Activated gamma-delta T cell treated with Interleukin-2 at 50 U/mL for 16 hours (primary cell): ENCODE data around the gene EEFSEC.

Experiments used
- DNase-seq: peaks from one replicate; pipeline ENCODE4 v3.0.0-alpha.2; 2020

EEFSEC gene

DNA sequence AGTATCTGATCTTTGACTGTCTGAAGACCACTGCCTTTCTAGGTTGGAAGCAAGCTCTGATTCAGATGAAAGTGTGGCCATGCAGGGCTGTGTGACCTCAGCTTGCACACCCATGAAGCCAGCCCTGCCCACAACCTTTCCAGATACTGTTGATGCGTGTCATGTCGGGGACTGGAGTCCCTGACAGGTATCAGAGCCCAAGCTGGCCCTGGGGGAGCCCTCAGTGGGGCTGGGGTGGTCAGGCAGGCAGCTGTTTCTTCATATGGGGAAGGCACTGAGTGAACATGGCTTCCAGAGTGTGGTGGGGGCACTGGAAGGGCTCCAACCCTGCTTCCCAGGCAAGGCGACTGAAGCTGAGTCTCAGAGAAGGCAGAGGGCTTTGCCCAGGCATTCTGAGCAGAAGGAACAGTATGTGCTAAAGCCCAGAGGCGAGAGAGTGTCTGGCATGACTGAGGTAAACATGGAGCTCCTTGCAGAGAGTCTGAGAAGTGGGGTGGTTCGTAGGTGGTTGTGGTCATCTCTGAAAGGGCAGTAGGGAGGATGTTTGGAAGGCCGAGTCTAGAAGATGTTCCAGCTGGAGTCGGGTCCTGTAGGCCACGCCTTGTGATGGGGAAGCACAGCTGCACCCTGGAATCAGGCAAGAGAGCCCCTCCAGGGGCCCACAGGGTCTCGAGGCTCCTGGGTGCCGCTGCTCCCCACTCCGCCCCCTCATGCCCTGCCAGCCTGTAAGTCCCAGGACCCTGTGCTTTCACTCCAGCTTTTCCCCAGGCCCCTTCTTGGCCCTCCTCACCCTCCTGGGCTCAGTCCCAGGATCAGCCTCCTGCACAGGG, 122.2 kb downstream of the EEFSEC start:
- no peak for DNase-seq

DNA sequence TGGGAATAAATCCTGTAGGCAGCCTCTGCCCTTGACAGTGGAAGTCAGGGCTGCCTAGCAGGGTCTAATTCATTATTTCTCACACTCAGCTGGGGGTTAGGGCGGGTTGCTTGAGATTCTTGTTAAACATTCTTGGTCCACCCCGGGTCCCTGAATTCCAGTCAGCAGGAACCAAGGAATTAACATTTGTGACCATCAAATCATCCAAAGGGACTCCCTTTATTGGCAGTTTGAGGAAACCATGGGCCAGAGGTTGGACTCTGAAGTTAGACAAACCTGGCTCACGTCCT, 122.8 kb downstream of the EEFSEC start:
- DNase-seq = no peak

DNA sequence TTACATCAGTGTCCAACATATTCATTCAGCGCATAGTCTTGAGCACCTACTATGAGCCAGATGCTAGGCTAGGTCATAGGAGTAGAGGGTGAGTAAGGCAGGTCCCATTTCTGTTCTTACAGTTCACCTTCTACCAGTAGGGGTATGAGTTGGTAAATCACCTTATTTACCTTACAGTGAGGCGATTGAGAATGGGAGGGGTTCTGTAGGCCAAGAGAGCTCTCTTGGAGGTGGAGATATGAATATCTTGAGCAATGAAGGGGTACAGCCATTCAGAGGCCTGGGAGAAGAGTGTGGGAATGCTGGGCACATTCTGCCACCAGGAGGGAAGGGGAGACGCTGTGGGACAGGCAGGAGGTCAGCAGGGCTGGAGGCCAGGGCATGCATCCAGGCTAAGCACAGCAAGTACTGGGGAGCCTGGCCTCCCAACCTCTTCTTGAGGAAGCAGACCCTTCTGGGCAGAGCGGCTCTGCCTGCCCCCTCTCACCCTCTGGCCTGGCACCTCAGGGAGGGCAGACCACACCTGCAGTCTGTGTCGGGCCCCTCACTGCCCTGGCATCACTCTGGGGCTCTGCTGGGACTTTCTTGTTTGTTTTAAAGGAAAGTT, 123.4 kb downstream of the EEFSEC start:
- DNase-seq = no peak

DNA sequence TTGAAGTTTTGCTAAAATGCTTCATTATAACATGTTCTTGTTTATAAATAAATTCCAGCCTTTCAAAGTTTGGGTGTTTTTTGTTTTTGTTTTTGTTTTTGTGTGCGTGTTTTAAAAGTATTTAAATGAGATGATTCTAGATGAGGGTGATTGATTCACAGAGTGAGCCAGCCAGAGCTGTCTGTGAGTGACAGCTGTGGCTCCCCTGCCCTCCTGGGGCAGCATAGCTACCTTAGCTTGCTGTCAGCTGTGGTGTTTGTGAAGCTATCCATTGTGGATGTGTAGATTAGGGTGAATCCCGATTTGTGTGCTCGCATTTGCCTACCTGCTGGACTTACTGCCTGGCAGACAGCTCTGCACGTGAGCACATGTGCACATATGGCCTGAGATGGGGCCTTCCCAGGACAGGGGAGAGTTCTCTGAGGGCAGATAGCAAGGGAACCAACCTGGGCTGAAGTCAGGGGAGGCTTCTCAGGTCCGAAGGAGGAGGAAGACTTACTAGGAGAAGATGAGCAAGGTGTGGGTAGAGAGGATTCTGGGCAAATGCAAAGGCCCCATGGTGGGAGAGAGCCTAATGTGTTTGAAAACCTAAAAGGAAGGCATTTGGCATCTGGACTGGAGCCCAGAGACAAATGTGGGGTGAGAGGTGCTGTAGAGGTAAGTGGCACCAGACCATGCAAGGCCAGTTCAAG, 124.2 kb downstream of the EEFSEC start:
- DNase-seq = no peak

DNA sequence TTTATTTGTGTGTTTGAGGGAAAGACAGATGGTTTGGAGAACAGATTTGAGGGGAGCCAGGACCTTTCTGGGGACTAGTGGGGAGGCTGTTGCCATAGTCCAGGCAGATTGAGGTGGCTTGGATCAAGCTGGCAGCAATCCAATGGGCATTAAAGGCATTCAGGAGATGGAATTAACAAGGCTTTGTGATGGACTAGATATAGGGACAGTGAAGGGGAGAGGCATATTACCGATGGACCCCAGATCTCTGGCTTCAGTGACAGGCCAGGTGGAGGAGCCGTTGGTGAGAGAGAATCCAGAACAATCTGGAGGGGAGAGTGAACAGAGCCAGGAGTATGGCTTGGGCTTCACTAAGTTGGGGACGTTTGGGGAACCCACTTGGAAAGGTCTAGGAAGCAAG, 124.8 kb downstream of the EEFSEC start:
- no peak for DNase-seq

DNA sequence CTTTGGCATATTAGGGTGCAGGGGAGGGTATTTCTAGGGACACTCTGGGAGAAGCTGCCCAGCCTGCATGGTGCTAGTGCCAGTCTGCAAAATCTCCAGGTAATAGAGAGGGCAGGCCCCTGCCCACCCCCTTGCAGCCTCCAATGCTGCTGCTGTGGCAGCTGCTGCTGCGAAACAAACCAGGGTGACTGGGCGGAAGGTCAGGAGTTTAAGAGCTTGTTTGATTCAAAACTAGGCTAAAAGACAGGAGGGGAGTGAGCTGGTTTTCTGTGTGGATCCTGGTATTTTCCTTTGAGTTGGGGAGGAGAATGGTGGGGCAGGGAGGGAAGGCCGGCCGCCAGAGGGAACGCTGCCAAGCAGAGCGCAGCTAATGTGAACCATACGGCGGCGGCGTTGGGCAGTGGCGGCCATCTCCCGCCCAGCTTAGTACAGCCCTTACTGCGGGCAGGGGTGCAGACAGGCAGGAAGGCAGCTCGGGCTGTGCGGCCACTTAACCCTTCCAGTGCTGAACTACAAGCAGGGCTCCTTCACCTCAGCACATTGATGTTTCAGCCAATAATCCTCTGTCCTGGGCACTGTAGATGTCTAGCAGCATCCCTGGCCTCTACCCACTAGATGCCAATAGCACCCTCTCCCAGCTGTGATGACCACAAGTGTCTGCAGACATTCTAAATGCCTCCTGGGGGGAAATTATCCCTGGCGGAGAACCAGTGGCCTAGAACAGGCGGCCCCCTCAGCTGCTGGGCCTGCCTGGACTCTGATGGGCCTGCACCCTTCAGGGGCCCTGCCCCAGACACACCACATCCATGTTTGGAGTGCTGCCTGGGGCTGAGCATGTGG, 125.7 kb downstream of the EEFSEC start:
- no peak for DNase-seq

DNA sequence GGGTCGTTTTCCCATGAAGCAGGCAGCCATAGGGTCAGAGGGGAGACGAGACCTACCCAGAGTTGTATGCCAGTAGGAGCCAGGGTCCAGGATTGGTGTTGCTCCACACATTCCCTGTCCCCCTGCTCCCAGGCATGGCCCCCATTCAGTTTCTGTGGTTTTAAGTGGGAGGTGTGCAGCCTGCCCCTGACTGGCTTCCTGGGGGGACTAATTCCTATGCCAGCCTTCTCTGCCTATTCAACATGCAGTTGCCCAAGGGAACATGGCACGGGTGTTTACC, 126.3 kb downstream of the EEFSEC start:
- no peak for DNase-seq

DNA sequence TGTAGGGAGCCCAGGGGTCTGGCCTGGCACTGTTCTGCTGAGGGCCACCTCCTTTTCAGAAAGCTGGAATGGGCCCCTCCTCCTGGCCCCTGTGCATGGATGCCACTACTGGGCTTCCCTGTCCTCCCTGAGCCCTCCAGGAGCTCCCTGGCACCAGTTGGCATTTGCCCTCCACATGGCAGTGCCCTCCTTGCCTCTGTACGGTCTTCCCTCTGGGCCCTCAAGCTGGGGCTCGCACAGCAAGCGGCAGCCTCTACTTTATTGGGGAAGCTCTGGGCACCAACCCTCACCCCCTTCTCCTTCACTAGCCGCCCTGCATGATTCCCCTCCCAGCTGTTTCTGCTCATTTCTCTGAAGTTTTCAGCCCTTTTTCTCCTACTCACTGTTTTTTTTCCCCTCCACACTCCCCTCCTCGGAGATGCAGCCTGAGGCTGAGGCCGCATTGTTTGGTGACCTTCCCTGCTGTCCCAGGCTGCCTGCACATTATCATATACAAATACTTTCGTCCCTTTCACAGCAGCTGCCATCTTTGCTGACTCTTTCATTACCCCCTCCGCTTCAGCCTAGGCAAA, 127.3 kb downstream of the EEFSEC start:
- DNase-seq = no peak

DNA sequence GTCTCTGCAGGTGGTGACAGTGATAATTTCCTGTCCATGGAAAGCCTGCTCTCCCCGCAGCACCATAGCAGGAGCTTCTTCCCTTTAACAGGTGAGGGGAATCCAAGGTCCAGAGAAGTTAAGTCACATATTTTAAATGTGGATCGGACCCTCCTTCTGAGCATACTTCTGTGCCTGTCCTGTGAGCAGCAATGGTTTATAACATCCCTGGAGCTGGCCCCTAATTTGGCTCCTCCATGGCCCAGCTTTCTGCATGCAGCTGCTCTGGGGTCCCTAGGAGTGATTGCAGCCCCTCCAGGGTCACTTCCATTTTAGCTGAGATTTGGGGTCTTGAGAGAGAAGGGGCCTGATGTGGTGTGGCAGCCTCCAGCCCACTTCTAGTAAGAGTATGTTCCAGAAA, 127.8 kb downstream of the EEFSEC start:
- DNase-seq = no peak

DNA sequence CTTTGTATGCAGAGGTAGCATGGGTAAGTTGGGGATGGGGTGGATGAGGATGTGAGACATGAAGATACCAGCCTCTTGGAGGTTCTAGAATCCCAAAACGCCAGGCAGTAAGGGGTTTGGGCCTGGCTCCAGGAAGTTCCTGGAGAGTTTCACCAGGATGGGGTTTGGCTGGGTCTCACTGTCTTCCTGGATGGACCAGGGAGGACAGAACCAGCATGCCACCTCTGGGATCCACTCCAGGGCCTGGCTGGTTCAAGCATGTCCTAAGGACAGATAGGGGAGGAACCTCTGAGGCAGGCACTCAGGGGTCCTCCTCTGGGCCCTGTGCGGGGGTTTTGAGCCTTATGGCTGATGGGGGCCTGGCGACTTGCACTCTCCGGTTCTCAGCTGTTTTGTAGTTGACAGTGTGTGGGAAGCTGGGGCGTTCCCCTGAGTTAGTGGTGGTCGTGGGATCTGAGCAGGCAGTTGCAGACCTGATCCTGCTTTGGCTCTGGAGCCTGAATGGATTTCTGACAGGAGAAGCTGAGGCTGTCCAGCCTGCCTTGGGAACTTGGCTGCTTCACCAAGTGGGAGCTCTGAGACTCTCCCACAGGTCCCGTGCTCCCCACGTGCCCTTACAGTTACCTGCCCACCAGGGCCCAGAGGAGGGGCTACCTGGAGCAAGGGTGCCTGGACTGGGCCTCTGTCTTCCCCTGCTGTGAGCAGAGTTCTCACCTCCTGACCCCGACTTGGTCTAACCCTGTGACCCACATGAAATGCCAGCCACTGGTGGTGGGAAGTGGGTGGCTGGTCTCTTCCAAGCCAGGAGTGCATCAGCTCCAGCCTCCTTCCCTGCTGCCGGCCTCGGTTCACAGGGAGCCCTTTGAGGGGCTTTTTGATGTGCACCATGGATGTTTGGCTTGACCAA, 128.4 kb downstream of the EEFSEC start:
- no peak for DNase-seq

DNA sequence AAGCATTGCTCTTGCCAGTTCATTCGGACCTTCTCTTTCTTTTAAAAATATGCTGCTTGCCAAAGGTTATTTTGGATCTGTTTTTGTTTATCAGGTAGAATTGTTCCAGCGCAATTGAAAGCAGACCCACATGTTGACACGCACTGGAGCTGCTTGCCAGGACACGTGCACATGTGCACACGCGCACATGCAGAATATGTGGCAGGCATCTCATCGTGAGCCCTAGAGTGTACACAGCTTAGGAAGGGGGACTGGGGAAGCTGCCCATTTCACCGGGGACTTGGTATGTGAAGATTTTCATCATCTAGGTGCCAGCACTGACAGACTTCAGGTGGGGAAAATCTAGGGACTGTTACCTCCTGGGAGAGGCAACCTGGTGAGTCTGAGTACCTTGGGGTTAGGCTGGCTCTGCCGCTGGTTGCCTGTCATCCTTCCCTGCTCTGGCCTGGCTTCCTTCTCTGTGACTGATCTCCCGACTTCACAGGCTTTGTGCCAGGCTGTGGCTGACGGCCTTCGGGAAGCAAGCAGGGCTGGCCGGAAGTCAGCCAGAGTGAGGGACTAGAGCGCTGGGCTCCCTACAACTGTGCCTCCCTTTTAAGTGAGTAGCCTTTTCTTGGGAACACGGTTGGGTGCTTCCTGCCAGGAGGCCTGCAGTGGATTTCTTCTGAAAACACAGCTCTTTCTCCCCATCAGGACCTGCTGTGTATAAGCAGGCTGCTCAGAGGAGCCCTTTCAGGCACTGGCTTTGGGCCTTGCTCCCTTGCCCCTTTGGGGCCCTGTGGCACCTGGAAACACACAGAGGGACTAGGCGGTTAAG, 129.3 kb downstream of the EEFSEC start:
- no peak for DNase-seq

DNA sequence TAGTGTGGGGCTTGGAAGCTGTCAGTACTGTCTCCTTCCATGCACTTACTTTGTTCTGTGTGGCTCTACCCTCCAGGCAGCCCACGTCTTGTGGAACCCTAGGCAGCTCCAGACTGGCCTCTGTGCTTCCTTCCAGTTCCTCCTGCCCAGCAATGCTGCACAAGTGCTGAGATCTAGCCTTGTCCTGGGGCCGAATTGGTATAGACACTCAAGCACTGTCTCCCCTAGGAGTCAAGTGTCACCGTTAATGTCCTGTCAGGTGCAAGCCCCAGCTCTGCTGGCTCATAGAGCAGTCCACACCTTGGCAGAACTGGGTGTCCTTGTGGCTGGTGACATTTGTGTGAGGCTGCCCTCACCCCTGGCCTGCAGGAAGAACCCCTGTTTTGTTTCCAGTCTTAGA, 130.1 kb downstream of the EEFSEC start:
- no peak for DNase-seq

DNA sequence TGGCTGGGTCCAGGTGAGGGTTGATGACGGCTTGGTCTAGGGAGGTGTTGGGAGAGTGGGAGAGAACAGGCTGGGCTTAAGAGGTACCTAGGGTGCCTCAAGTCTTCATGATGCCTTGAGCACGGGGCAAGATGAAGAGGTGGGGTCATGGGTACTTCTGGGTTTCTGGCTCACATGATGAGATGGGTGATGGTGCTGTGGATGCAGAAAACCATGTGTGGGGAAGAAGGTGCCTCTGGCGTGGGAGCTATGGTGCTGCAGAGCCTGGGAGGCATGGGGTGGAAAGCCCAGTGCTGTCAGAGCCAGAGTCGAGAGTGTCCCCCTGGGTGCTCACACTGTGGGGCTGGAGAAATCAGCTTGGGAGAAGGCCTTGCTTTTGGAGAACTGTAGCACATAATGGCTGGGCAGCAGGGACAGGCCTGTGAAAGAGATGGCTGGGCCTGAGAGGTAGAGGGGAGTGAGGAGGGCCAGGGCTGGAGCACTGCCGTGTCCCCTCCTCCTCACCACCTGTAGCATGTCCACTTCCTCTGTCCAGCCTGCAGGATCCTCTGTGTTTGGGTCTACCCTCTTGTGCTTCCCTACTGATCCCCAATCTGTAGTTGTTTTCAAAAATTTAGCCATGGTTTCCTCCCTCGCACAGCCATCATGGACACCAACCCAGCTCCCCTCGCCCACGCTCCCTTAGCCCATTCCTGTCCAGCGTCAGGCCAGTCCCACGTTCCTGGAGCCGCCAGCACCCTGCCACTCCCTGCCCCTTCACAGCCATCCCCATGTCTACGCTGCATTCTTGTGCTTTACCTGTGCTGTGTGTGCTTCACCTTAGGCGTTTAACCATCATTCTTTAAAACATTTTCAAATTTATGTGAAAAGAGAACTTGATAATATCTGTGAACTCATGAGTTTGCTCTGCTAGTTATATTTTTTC, 132.0 kb downstream of the EEFSEC start:
- no peak for DNase-seq

DNA sequence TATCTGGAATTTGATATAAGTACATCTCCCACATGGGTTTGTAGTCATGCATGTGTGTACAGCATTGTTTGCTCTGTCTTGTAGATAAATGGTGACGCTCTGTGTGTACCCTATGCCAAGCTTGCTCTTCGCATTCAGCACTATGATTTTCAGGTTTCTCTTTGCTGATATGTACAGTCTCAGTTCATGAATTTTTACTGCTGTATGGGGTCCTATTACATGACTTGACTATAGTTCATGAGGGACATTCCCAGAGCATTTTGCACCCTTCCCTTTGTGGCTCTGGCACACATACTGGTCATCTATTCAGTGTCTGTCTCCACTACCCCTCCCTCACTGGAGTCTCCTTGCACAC, 132.7 kb downstream of the EEFSEC start:
- no peak for DNase-seq

DNA sequence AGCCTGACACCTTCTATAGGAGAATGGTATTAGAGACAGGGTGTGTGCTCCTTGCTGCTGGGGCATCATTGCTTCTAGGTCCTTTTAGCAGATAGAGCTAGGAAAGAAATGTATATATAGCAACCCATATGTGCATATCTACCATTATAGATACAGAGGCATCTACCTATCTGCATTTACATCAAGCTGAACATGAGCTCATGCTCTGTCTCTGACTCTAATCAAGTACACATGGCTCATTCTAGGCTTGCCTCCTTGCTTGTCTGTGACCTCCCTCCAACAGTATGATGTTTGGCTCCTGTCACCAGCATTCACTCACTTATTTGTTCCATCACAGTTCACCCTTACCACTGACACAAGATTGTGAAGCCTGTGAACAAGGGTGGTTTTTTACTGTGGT, 133.4 kb downstream of the EEFSEC start:
- DNase-seq = no peak

DNA sequence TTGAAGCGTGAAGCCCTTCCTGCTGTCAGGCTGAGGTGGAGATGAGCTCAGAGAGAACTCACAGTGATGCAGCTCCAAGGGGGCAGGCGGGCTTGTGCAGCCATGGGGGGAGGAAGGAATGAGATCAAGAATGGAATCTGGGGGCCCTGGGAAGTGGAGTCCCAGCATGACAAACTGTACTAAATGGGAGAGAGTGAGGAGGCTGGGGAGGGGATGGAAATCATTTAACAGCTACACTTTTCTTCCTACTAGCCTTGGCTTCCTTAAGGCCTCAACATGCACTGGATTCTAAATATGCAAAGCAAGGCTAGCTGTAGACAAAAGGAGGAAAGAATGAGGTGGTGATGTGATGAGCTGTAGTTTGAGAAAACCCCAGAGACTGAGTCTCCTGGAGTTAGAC, 133.9 kb downstream of the EEFSEC start:
- DNase-seq = no peak

DNA sequence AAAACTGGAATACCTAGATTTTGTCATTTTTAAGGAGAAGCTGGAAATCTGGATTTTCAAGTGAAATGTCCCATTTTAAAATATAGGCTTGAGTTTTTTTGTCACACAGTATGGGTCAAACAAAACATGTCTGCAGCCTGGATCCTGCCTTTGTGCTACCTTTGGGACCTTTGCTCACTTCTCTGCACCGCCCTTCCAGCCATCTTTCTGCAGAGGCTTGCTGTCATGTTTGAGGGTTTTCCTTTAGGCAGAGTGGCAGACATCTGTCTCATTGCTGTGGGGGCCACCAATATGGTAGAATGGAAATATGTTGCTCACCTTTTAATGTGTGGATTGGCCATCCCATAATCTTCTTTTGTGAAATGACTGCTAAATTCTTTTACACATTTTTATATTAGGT, 136.3 kb downstream of the EEFSEC start:
- DNase-seq = no peak

DNA sequence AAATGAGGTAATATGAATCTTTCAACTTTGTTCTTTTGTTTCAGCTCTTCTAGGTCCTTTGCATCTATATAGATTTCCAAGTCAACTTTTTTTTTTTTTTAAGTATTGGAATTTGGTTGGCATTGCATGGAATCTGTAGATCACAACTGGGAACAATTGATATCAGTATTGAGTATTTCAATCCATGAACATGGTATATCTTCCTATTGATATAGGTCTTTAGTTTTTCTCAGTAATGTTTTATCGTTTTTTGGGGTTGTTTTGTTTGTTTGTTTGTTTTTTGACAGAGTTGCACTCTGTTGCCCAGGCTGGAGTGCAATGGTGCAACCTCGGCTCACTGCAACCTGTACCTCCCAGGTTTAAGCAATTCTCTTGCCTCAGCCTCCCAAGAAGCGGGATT, 137.2 kb downstream of the EEFSEC start:
- DNase-seq = no peak

DNA sequence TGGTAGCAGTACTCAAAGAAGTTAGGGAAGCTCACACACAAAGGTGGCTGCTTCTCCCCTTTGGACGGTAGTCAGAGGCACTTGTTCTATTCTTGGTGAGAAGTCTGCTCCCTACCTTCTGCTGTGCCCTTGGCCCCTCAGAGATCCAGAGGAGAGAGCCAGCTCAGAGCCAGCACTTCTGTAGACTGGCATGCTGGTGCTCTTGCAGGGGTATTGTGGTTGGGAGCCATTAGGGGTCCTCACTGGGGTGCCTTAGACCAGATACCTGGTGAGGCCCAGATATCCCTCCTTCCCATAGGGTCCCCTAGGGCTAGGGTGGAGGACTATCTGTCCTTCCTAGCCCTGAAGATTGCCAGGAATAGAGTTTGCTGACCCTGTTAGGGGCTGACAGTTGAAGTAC, 140.6 kb downstream of the EEFSEC start:
- DNase-seq = no peak

DNA sequence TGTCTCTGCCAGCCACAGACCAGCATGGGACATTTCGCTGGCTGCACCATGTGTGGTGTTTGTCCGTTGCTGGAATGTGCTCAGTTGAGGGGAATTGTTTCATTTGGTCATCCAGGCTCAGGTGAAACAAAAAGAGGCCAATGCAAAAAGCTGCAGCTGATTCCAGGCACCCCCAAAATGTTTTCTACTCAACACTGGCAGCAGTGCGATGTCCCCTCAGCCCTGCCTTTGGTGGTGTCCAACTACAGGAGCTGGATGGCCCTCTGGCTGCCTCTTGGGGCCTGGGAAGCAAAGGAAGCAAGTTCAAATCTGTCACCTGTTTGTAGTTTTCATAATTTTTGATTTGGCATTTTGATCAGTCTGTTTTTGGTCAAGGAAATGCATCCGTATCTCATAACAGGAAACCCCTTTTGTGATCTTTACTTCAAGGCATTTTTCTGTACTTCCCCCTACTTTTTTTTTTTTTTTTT, 141.8 kb downstream of the EEFSEC start:
- no peak for DNase-seq
